ENCODE measurements around the gene EIF4G3.

GRCh38 chr1:20987831-20988825 lies 188.6 kb downstream of the EIF4G3 start:
- TF ChIP-seq REST (IDR thresholded peaks at IDR 0.05; ENCODE audit: insufficient read depth in 1 of 2, low read depth in 2 of 2, low read length in 2 of 2), result no peak
- no peak for TF ChIP-seq SIN3A (IDR thresholded peaks at IDR 0.05; ENCODE audit: borderline replicate concordance, insufficient read depth, low read length)
- no peak for TF ChIP-seq TAF1 (IDR thresholded peaks at IDR 0.05; ENCODE audit: borderline replicate concordance, insufficient read depth, low read length)
